H1 (cell line): ENCODE results near the gene TMPRSS2.

Experiments
- CBX5 ChIP-seq: fragments of 300-800, 300-1000 bp; sonication (generic); IDR thresholded peaks from 2 replicates; pipeline ENCODE4 v1.7.1; 2016; ENCODE audit warnings: antibody characterized with exemption, low read length, low read depth
- CBX8 ChIP-seq: fragments of 300-800, 300-1000 bp; sonication (generic); IDR thresholded peaks from 2 replicates; pipeline ENCODE4 v1.7.1; 2016; ENCODE audit warnings: low read depth, low read length, borderline replicate concordance
- CEBPB ChIP-seq: IDR thresholded peaks from 2 replicates; pipeline ENCODE4 v1.6.1; 2012; ENCODE audit warnings: low read depth, low read length
- CHD1 ChIP-seq: IDR thresholded peaks from 2 replicates; pipeline ENCODE4 v1.6.1; 2012; ENCODE audit warnings: low read depth, low read length, improper control_type of control experiment
- EP300 ChIP-seq, 2 experiments: IDR thresholded peaks; 1 replicate in 1 of 2; 2 replicates in 1 of 2; pipeline ENCODE4 v1.6.1; 2011 to 2012; ENCODE audit warnings: low read depth in 2 of 2, low read length in 2 of 2, mild to moderate bottlenecking in 2 of 2, borderline replicate concordance in 1 of 2, inconsistent platforms in 1 of 2, moderate library complexity in 1 of 2
- POLR2A ChIP-seq, 2 experiments: IDR thresholded peaks; 1 replicate in 1 of 2; 2 replicates in 1 of 2; pipeline ENCODE4 v1.6.1; 2011; ENCODE audit warnings: low read depth in 2 of 2, low read length in 2 of 2, mild to moderate bottlenecking in 2 of 2; ENCODE audit errors: control extremely low read depth in 1 of 2
- POLR2AphosphoS5 ChIP-seq: IDR thresholded peaks from 2 replicates; pipeline ENCODE4 v1.6.1; 2011; ENCODE audit warnings: low read depth, low read length
- RAD21 ChIP-seq, 2 experiments: IDR thresholded peaks in 1 of 2; conservative IDR thresholded peaks in 1 of 2; 2 replicates each; pipeline ENCODE4 v1.6.1; 2011; ENCODE audit warnings: low read depth in 2 of 2, low read length in 2 of 2, improper control_type of control experiment in 1 of 2, inconsistent platforms in 1 of 2, mild to moderate bottlenecking in 1 of 2, moderate library complexity in 1 of 2
- SIX5 ChIP-seq: IDR thresholded peaks from 2 replicates; pipeline ENCODE4 v1.6.1; 2011; ENCODE audit warnings: mild to moderate bottlenecking, low read depth, low read length
- TF ChIP-seq, protein P1 (sequence below): IDR thresholded peaks from 2 replicates; pipeline ENCODE4 v1.6.1; 2012; ENCODE audit warnings: inconsistent platforms
- TF ChIP-seq, protein P2 (sequence below), 3 experiments: IDR thresholded peaks; 1 replicate in 2 of 3; 2 replicates in 1 of 3; pipeline versions ENCODE4 v1.5.1 to v1.6.1; 2011; ENCODE audit warnings: low read length in 3 of 3, mild to moderate bottlenecking in 3 of 3, inconsistent platforms in 2 of 3, low read depth in 1 of 3, moderate library complexity in 1 of 3; ENCODE audit not compliant: insufficient read depth in 1 of 3; ENCODE audit errors: control extremely low read depth in 1 of 3

DNA sequence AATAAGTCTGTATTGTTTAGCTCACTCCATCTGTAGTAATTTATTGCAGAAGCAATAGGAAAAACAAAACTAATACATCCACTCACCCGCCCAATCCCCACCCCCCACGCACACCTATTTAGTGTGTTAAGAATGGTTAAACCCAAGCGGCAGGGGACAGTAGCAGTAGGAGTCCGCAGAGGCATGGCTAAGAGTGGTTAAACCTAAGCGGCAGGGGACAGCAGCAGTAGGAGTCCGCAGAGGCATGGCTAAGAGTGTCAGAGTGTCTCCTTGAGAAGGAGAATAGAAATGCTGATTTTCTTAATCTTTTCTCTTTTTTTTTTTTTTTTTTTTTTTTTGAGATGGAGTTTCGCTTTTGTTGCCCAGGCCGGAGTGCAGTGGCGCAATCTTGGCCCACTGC is 34.8 kb upstream of the TMPRSS2 start:
- TF ChIP-seq POLR2AphosphoS5 (no peak), CEBPB (no peak), CHD1 (no peak), EP300 (IDR thresholded peaks at IDR 0.05; ENCODE audit: borderline replicate concordance in 1 of 2, low read depth in 2 of 2, low read length in 2 of 2) (no peak), POLR2A (IDR thresholded peaks at IDR 0.05; ENCODE audit: control extremely low read depth in 1 of 2, low read depth in 2 of 2, low read length in 2 of 2) (no peak), CBX8 (no peak), CBX5 (no peak), RAD21 (IDR thresholded peaks at IDR 0.05 in 1 of 2, conservative IDR thresholded peaks at IDR 0.05 in 1 of 2; ENCODE audit: low read depth in 2 of 2, low read length in 2 of 2) (no peak), SIX5 (no peak)
- TF ChIP-seq, protein P1, sequence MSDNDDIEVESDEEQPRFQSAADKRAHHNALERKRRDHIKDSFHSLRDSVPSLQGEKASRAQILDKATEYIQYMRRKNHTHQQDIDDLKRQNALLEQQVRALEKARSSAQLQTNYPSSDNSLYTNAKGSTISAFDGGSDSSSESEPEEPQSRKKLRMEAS = no peak
- TF ChIP-seq, protein P2, sequence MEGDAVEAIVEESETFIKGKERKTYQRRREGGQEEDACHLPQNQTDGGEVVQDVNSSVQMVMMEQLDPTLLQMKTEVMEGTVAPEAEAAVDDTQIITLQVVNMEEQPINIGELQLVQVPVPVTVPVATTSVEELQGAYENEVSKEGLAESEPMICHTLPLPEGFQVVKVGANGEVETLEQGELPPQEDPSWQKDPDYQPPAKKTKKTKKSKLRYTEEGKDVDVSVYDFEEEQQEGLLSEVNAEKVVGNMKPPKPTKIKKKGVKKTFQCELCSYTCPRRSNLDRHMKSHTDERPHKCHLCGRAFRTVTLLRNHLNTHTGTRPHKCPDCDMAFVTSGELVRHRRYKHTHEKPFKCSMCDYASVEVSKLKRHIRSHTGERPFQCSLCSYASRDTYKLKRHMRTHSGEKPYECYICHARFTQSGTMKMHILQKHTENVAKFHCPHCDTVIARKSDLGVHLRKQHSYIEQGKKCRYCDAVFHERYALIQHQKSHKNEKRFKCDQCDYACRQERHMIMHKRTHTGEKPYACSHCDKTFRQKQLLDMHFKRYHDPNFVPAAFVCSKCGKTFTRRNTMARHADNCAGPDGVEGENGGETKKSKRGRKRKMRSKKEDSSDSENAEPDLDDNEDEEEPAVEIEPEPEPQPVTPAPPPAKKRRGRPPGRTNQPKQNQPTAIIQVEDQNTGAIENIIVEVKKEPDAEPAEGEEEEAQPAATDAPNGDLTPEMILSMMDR (IDR thresholded peaks at IDR 0.05; ENCODE audit: control extremely low read depth in 1 of 3, insufficient read depth in 1 of 3, low read depth in 1 of 3, low read length in 3 of 3) = no peak
